ENCODE results near the gene SPATS2L. TPM values are rescaled to one million over a fixed set of nuclear protein-coding genes. Genes with fewer than 3 reads are reported as not detected.

The SPATS2L gene
- total RNA-seq, 4 donors from 2014 or later: 51.9 to 151 (median 78.9) TPM

- TF ChIP-seq POLR2A (IDR thresholded peaks at IDR 0.05; ENCODE audit: low read depth): no peak
- no peak for TF ChIP-seq EP300 (IDR thresholded peaks at IDR 0.05)
- no peak for TF ChIP-seq CTCF (IDR thresholded peaks at IDR 0.05)
- TF ChIP-seq POLR2AphosphoS5 (IDR thresholded peaks at IDR 0.05): no peak
- H3K4me3 ChIP-seq: no peak overlapping the region
- H3K27me3 ChIP-seq: no peaks in the 10 kb centered on the region
- H3K36me3 ChIP-seq: no peaks in the 10 kb centered on the region
- intact Hi-C loops (cut with DNase I): no loop called here
- H3K9me3 ChIP-seq: no peaks in the 10 kb centered on the region
- peaks cover 27 to 73% (median 65%) of the 10 kb centered on the region in 4 donors for H3K4me1 ChIP-seq
- H3K27ac ChIP-seq (replicated peaks in 1 of 4): no peak overlapping the region
- 79% methylated on average over 9 of the region's 9 CpGs for WGBS
- DNase-seq (ENCODE audit: extremely low spot score): no peak
These were observed 73.6 kb downstream of the SPATS2L start for GRCh38 chr2:200380091-200380561.

- H3K4me1 ChIP-seq: peaks cover 27 to 65% (median 62%) of the 10 kb centered on the region in 4 donors
- TF ChIP-seq POLR2A (IDR thresholded peaks at IDR 0.05; ENCODE audit: low read depth) (no peak), EP300 (IDR thresholded peaks at IDR 0.05) (no peak), CTCF (IDR thresholded peaks at IDR 0.05) (no peak), POLR2AphosphoS5 (IDR thresholded peaks at IDR 0.05) (no peak)
- no peaks in the 10 kb centered on the region for H3K9me3 ChIP-seq
- H3K4me3 ChIP-seq: no peak overlapping the region
- H3K36me3 ChIP-seq: no peaks in the 10 kb centered on the region
- no peaks in the 10 kb centered on the region for H3K27me3 ChIP-seq
- H3K27ac ChIP-seq (replicated peaks in 1 of 4): no peak overlapping the region
- DNase-seq (ENCODE audit: extremely low spot score): no peak
- intact Hi-C loops (cut with DNase I): no loop called here
- WGBS: 85% methylated on average over 5 of the region's 5 CpGs
These were observed 74.5 kb downstream of the SPATS2L start for GRCh38 chr2:200380833-200381542.

DNA sequence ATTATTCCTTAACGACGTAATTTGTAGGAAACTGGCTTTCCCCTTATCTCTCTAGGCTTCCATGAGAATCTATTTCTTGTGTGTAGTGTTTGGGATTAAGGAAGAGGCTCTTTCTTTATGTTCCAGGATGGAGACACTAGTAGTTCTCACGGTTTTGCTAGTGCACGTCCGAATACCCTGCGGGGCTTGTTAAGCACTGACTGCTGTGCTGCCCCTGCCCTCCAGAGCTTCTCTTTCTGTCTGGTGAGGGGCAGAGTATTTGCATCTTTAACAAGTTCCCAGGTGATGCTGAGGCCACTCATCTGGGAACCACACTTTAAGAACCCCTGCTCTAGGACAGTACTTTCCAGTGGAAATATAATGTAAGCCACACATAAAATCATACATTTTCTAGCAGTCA lies 76.4 kb downstream of the SPATS2L start:
- Histone ChIP-seq H3K36me3 (no peaks in the 10 kb centered on the region), H3K27ac (replicated peaks in 1 of 4) (peak overlapping the region in 1 of 4 donors; percentile 40), H3K4me1 (peaks cover 15 to 50% (median 45%) of the 10 kb centered on the region in 4 donors), H3K9me3 (no peaks in the 10 kb centered on the region), H3K4me3 (no peak overlapping the region), H3K27me3 (no peaks in the 10 kb centered on the region)
- TF ChIP-seq POLR2A (IDR thresholded peaks at IDR 0.05; ENCODE audit: low read depth): no peak
- TF ChIP-seq CTCF (IDR thresholded peaks at IDR 0.05): no peak
- TF ChIP-seq EP300 (IDR thresholded peaks at IDR 0.05): no peak
- TF ChIP-seq POLR2AphosphoS5 (IDR thresholded peaks at IDR 0.05): no peak
- intact Hi-C loops (cut with DNase I): no loop called here
- WGBS: 89% methylated on average over 6 of the region's 6 CpGs
- DNase-seq (ENCODE audit: extremely low spot score): no peak

GRCh38 chr2:200383380-200384110 lies 77.1 kb downstream of the SPATS2L start:
- TF ChIP-seq EP300 (IDR thresholded peaks at IDR 0.05) (no peak), POLR2AphosphoS5 (IDR thresholded peaks at IDR 0.05) (no peak), CTCF (IDR thresholded peaks at IDR 0.05) (no peak), POLR2A (IDR thresholded peaks at IDR 0.05; ENCODE audit: low read depth) (no peak)
- Histone ChIP-seq H3K9me3 (no peaks in the 10 kb centered on the region), H3K36me3 (no peaks in the 10 kb centered on the region), H3K4me3 (peak overlapping the region; percentile 14 to 28 (median 21)), H3K27me3 (no peaks in the 10 kb centered on the region), H3K27ac (replicated peaks in 1 of 4) (peak overlapping the region in 3 of 4 donors; percentile 5 to 40 (median 17)), H3K4me1 (peaks cover 9 to 43% (median 38%) of the 10 kb centered on the region in 4 donors)
- 54% methylated on average over 6 of the region's 6 CpGs for WGBS
- DNase-seq (ENCODE audit: extremely low spot score): no peak
- intact Hi-C loops (cut with DNase I): no loop called here

Data from esophagus muscularis mucosa (tissue), 4 donors.